Fibroblast of lung (primary cell): ENCODE data around the gene MYOD1. TPM values are rescaled to one million over a fixed set of nuclear protein-coding genes. Genes with fewer than 3 reads are reported as not detected.
A peak's percentile ranks its signal among the peaks of the same experiment; 100 is the strongest.

ENCODE experiments used
- DNase-seq, 2 donors: peaks; one replicate each; pipeline versions ENCODE4 v3.0.0 to v3.0.0-alpha.2; 2010; ENCODE audit warnings: low read depth in 2 of 2
- H2AFZ ChIP-seq: 2 replicates; pipeline ENCODE4 v1.5.1; 2012; ENCODE audit warnings: low read length, control low read depth, inconsistent platforms
- H3K27ac ChIP-seq: 2 replicates; pipeline ENCODE4 v1.5.1; 2011; ENCODE audit warnings: low read length, control low read depth; ENCODE audit not compliant: insufficient read depth
- H3K27me3 ChIP-seq: 2 replicates; pipeline ENCODE4 v1.5.1; 2011; ENCODE audit warnings: mild to moderate bottlenecking, low read length; ENCODE audit not compliant: control insufficient read depth, insufficient read depth
- H3K36me3 ChIP-seq: 2 replicates; pipeline ENCODE4 v1.5.1; 2011; ENCODE audit warnings: low read length; ENCODE audit not compliant: control insufficient read depth, insufficient read depth
- H3K4me1 ChIP-seq: 2 replicates; pipeline ENCODE4 v1.5.1; 2011; ENCODE audit warnings: low read length; ENCODE audit not compliant: control insufficient read depth, insufficient read depth; ENCODE audit errors: extremely low read depth
- H3K4me2 ChIP-seq: 2 replicates; pipeline ENCODE4 v1.5.1; 2011; ENCODE audit warnings: low read length, control low read depth; ENCODE audit not compliant: insufficient read depth; ENCODE audit errors: extremely low read depth
- H3K4me3 ChIP-seq, 4 experiments: fragments of 200-600 bp in 1 of 4; sonication (generic) in 1 of 4; replicated peaks in 1 of 4; 2 replicates each; pipeline ENCODE4 v1.5.1; 2011 to 2016; ENCODE audit warnings: low read length in 4 of 4, low read depth in 3 of 4, mild to moderate bottlenecking in 3 of 4, control low read depth in 2 of 4, inconsistent platforms in 1 of 4, mixed read lengths in 1 of 4; ENCODE audit not compliant: insufficient read depth in 1 of 4; ENCODE audit errors: control extremely low read depth in 1 of 4
- H3K79me2 ChIP-seq: 2 replicates; pipeline ENCODE4 v1.5.1; 2012; ENCODE audit warnings: mild to moderate bottlenecking, low read length, inconsistent platforms; ENCODE audit not compliant: control insufficient read depth, insufficient read depth
- H3K9ac ChIP-seq: 2 replicates; pipeline ENCODE4 v1.5.1; 2011; ENCODE audit warnings: mild to moderate bottlenecking, low read length, control low read depth; ENCODE audit not compliant: insufficient read depth
- H3K9me3 ChIP-seq: 2 replicates; pipeline ENCODE4 v1.5.1; 2012; ENCODE audit warnings: low read depth, low read length; ENCODE audit not compliant: control insufficient read depth, insufficient read depth
- H4K20me1 ChIP-seq: 2 replicates; pipeline ENCODE4 v1.5.1; 2011; ENCODE audit warnings: low read length; ENCODE audit not compliant: control insufficient read depth, insufficient read depth; ENCODE audit errors: extremely low read depth
- CTCF ChIP-seq, 2 donors: IDR thresholded peaks in 1 of 2; conservative IDR thresholded peaks in 1 of 2; 1 replicate in 1 of 2; 2 replicates in 1 of 2; pipeline ENCODE4 v1.5.1; 2011 to 2012; ENCODE audit warnings: low read length in 2 of 2, control low read depth in 1 of 2, inconsistent platforms in 1 of 2, low read depth in 1 of 2, mild to moderate bottlenecking in 1 of 2
- EZH2 ChIP-seq: IDR thresholded peaks from 2 replicates; pipeline ENCODE4 v1.5.1; 2012; ENCODE audit warnings: low read length, control low read depth, mild to moderate bottlenecking; ENCODE audit errors: missing control alignments
- polyA plus RNA-seq, 2 donors: library from polyadenylated mRNA; depleted of rRNA in 1 of 2; stranded (reverse) in 1 of 2; unstranded in 1 of 2; fragments of >200 nt; gene quantifications; 2 replicates each; pipeline ENCODE4 v1.2.1, GENCODE V29; 2011 to 2012; ENCODE audit warnings: missing spikeins in 1 of 2
- total RNA-seq: library from RNA; depleted of rRNA; stranded (reverse); fragments of >200 nt; gene quantifications from 2 replicates; pipeline ENCODE4 v1.2.1, GENCODE V29; 2014

The MYOD1 gene
- total and polyA plus RNA-seq, 2 donors (not counting 1 experiment from before 2014, with no cell fraction given), result not detected

- Histone ChIP-seq H3K9ac (no peak overlapping the region), H3K4me3 (no peak overlapping the region), H3K79me2 (no peaks in the 10 kb centered on the region), H2AFZ (no peak overlapping the region), H3K27me3 (no peaks in the 10 kb centered on the region), H3K27ac (no peak overlapping the region), H4K20me1 (no peaks in the 10 kb centered on the region), H3K4me1 (no peaks in the 10 kb centered on the region), H3K4me2 (no peak overlapping the region), H3K9me3 (no peaks in the 10 kb centered on the region), H3K36me3 (no peaks in the 10 kb centered on the region)
- TF ChIP-seq EZH2, result no peak
- no peak for TF ChIP-seq CTCF (conservative IDR thresholded peaks at IDR 0.05 in 1 of 2, IDR thresholded peaks at IDR 0.05 in 1 of 2; ENCODE audit: low read depth in 1 of 2, low read length in 2 of 2)
- DNase-seq, result no peak
These were observed 49.8 kb downstream of the MYOD1 start for GRCh38 chr11:17769218-17769617.

- no peak overlapping the region for H3K4me2 ChIP-seq
- DNase-seq, result no peak
- no peaks in the 10 kb centered on the region for H3K79me2 ChIP-seq
These were observed 50.8 kb downstream of the MYOD1 start for GRCh38 chr11:17770048-17770652.

GRCh38 chr11:17770917-17771316 lies 51.5 kb downstream of the MYOD1 start:
- peak in 1 of 2 donors; percentile 37 for DNase-seq
- TF ChIP-seq EZH2 (no peak), CTCF (conservative IDR thresholded peaks at IDR 0.05 in 1 of 2, IDR thresholded peaks at IDR 0.05 in 1 of 2; ENCODE audit: low read depth in 1 of 2, low read length in 2 of 2) (peak; percentile 33 to 38)
- H2AFZ ChIP-seq, result no peak overlapping the region
- no peak overlapping the region for H3K27ac ChIP-seq
- no peak overlapping the region for H3K4me2 ChIP-seq
- H3K9ac ChIP-seq, result no peak overlapping the region
- H3K9me3 ChIP-seq, result no peaks in the 10 kb centered on the region
- H3K27me3 ChIP-seq, result no peaks in the 10 kb centered on the region
- no peaks in the 10 kb centered on the region for H3K79me2 ChIP-seq
- H3K36me3 ChIP-seq, result no peaks in the 10 kb centered on the region
- H4K20me1 ChIP-seq, result no peaks in the 10 kb centered on the region
- H3K4me3 ChIP-seq, result no peak overlapping the region
- H3K4me1 ChIP-seq, result no peaks in the 10 kb centered on the region

More at GRCh38 chr11:17770048-17770652, 50.8 kb downstream of the MYOD1 start:
- H3K27me3 ChIP-seq, result no peaks in the 10 kb centered on the region
- no peak overlapping the region for H3K4me3 ChIP-seq
- no peaks in the 10 kb centered on the region for H4K20me1 ChIP-seq
- H3K9ac ChIP-seq, result no peak overlapping the region
- H2AFZ ChIP-seq, result no peak overlapping the region
- H3K9me3 ChIP-seq, result no peaks in the 10 kb centered on the region
- H3K4me1 ChIP-seq, result no peaks in the 10 kb centered on the region
- H3K36me3 ChIP-seq, result no peaks in the 10 kb centered on the region
- no peak overlapping the region for H3K27ac ChIP-seq
- TF ChIP-seq EZH2, result no peak
- no peak for TF ChIP-seq CTCF (conservative IDR thresholded peaks at IDR 0.05 in 1 of 2, IDR thresholded peaks at IDR 0.05 in 1 of 2; ENCODE audit: low read depth in 1 of 2, low read length in 2 of 2)
